Neural progenitor cell (in vitro differentiated cells): Measurements from ENCODE around the gene ELFN1.

Experiments
- EZH2 ChIP-seq: fragments of 200-600 bp; sonication (generic); IDR thresholded peaks from 2 replicates; pipeline ENCODE4 v1.6.1; 2017; ENCODE audit warnings: antibody characterized with exemption, mild to moderate bottlenecking, moderate library complexity
- EZH2phosphoT487 ChIP-seq: fragments of 200-600 bp; sonication (generic); IDR thresholded peaks from 2 replicates; pipeline ENCODE4 v1.6.1; 2017; ENCODE audit warnings: antibody characterized with exemption
- TF ChIP-seq, protein P1 (sequence below): fragments of 200-600 bp; sonication (generic); IDR thresholded peaks from 2 replicates; pipeline ENCODE4 v1.5.1; 2017; ENCODE audit warnings: antibody characterized with exemption, mild to moderate bottlenecking

DNA sequence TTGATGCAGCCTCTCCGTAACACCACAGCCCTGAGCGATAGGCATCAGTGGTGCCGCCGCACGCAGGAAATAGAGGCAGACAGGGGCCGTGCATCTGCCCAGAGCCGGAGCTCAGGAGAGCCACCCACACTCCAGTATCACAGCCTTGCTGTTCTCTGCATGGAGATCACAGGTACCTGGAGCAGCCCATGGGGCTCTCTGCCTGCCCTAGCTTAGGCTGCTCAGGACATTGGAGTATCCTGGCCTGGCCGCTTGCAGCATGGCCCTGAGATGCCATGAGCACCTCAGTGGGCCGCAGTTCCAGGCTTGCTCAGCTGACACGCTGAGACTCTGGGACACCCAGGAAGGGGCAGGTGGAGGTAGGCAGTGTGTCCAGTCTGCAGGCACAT is 47.0 kb downstream of the ELFN1 start:
- TF ChIP-seq, protein P1, sequence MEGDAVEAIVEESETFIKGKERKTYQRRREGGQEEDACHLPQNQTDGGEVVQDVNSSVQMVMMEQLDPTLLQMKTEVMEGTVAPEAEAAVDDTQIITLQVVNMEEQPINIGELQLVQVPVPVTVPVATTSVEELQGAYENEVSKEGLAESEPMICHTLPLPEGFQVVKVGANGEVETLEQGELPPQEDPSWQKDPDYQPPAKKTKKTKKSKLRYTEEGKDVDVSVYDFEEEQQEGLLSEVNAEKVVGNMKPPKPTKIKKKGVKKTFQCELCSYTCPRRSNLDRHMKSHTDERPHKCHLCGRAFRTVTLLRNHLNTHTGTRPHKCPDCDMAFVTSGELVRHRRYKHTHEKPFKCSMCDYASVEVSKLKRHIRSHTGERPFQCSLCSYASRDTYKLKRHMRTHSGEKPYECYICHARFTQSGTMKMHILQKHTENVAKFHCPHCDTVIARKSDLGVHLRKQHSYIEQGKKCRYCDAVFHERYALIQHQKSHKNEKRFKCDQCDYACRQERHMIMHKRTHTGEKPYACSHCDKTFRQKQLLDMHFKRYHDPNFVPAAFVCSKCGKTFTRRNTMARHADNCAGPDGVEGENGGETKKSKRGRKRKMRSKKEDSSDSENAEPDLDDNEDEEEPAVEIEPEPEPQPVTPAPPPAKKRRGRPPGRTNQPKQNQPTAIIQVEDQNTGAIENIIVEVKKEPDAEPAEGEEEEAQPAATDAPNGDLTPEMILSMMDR: no peak
- TF ChIP-seq EZH2: no peak
- no peak for TF ChIP-seq EZH2phosphoT487
